ENCODE results near the gene TRAPPC6A.

DNA sequence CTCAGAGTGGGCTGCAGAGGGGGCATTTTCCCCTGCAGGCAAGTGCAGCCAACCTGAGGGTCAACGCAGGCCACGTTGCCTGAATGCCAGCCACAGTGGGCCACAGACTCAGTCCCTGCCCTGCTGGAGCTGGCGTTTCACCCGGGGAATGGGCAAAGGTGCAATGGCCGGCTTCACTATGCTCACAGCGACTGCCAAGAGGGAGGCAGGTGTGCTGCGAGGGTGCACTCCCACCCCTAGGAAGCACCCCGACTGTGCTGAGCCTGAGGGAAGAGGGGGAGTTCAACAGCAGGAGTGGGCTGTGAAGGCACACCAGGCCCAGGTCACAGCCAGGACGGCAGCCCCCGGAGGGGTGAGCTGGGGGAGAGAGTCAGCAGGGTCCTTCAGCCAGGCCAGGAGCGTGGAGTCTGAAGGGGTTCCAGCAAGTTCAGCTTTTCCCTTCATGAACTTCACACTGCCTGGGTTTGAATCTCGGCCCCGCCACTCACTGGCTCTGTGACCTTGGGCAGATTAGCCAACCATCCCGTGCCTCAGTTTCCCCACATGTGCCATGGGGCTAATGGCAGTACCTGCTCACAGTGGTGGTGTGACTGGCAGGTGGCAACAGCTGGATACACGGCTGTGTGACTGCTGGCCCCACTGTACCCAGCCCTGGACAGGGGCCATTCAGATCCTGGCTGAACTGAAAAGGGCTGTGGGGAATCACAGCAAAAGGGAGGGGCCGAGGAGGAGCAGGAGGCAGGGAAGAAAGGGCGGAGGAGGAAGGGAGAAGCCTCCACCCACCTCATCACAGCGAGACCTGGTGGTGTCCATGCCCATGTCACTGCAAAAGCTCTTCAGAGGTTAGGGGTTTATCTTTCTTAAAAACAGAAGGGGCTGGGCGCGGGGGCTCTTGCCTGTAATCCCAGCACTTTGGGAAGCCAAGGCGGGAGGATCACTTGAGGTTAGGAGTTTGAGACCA is 7.6 kb downstream of the TRAPPC6A start:
- TF ChIP-seq CTCF (conservative IDR thresholded peaks at IDR 0.05 in 1 of 2, IDR thresholded peaks at IDR 0.05 in 1 of 2; ENCODE audit: extremely low read depth in 1 of 2, insufficient read depth in 1 of 2, low read depth in 1 of 2, low read length in 2 of 2), result no peak
- TF ChIP-seq EZH2 (IDR thresholded peaks at IDR 0.05; ENCODE audit: borderline replicate concordance, low read length), result no peak
